ENCODE data around the gene LRRC8D.

Gene LRRC8D

GRCh38 chr1:89954401-89954800, 133.6 kb downstream of the LRRC8D start:
- H3K4me2 ChIP-seq (ENCODE audit: low read length) = no peak overlapping the region
- no peak overlapping the region for H2AFZ ChIP-seq
- H3K4me3 ChIP-seq (ENCODE audit: low read depth, low read length) = no peak overlapping the region
- H3K27me3 ChIP-seq (ENCODE audit: control insufficient read depth, insufficient read depth, low read length) = no peaks in the 10 kb centered on the region
- H3K36me3 ChIP-seq (ENCODE audit: control insufficient read depth, insufficient read depth, low read length) = no peaks in the 10 kb centered on the region
- TF ChIP-seq CTCF (IDR thresholded peaks at IDR 0.05) = no peak
- no peak overlapping the region for H3K27ac ChIP-seq
- no peaks in the 10 kb centered on the region for H3K9me3 ChIP-seq (ENCODE audit: control insufficient read depth, low read length)
- H3K9ac ChIP-seq = no peak overlapping the region
- no peaks in the 10 kb centered on the region for H3K4me1 ChIP-seq
- H3K79me2 ChIP-seq = no peaks in the 10 kb centered on the region

GRCh38 chr1:89955311-89956205, 134.7 kb downstream of the LRRC8D start:
- Histone ChIP-seq H3K27me3 (ENCODE audit: control insufficient read depth, insufficient read depth, low read length) (no peaks in the 10 kb centered on the region), H3K4me1 (no peaks in the 10 kb centered on the region), H3K4me2 (ENCODE audit: low read length) (no peak overlapping the region), H3K36me3 (ENCODE audit: control insufficient read depth, insufficient read depth, low read length) (no peaks in the 10 kb centered on the region), H3K9me3 (ENCODE audit: control insufficient read depth, low read length) (no peaks in the 10 kb centered on the region), H3K27ac (no peak overlapping the region), H3K4me3 (ENCODE audit: low read depth, low read length) (no peak overlapping the region), H2AFZ (no peak overlapping the region), H3K79me2 (no peaks in the 10 kb centered on the region), H3K9ac (no peak overlapping the region)
- no peak for TF ChIP-seq CTCF (IDR thresholded peaks at IDR 0.05)

- H3K36me3 ChIP-seq (ENCODE audit: control insufficient read depth, insufficient read depth, low read length) = no peaks in the 10 kb centered on the region
- H3K27ac ChIP-seq = no peak overlapping the region
- no peak overlapping the region for H3K9ac ChIP-seq
- H3K4me1 ChIP-seq = no peaks in the 10 kb centered on the region
- H3K4me3 ChIP-seq (ENCODE audit: low read depth, low read length) = no peak overlapping the region
- H2AFZ ChIP-seq = no peak overlapping the region
- H3K79me2 ChIP-seq = no peaks in the 10 kb centered on the region
- H3K4me2 ChIP-seq (ENCODE audit: low read length) = no peak overlapping the region
- no peaks in the 10 kb centered on the region for H3K9me3 ChIP-seq (ENCODE audit: control insufficient read depth, low read length)
- H3K27me3 ChIP-seq (ENCODE audit: control insufficient read depth, insufficient read depth, low read length) = no peaks in the 10 kb centered on the region
- TF ChIP-seq CTCF (IDR thresholded peaks at IDR 0.05) = no peak
Measured at GRCh38 chr1:89957107-89957506, 136.3 kb downstream of the LRRC8D start.

- Histone ChIP-seq H2AFZ (no peak overlapping the region), H3K4me3 (ENCODE audit: low read depth, low read length) (no peak overlapping the region), H3K27ac (no peak overlapping the region), H3K9ac (no peak overlapping the region), H3K9me3 (ENCODE audit: control insufficient read depth, low read length) (no peaks in the 10 kb centered on the region), H3K79me2 (no peaks in the 10 kb centered on the region), H3K4me1 (no peaks in the 10 kb centered on the region), H3K36me3 (ENCODE audit: control insufficient read depth, insufficient read depth, low read length) (no peaks in the 10 kb centered on the region), H3K27me3 (ENCODE audit: control insufficient read depth, insufficient read depth, low read length) (no peaks in the 10 kb centered on the region), H3K4me2 (ENCODE audit: low read length) (no peak overlapping the region)
- TF ChIP-seq CTCF (IDR thresholded peaks at IDR 0.05) = no peak
Measured at GRCh38 chr1:89958851-89959654, 138.2 kb downstream of the LRRC8D start.

Measured in parathyroid adenoma (tissue), 2 donors.